ENCODE measurements around the gene PRKAB1. TPM values are rescaled to one million over a fixed set of nuclear protein-coding genes. Genes with fewer than 3 reads are reported as not detected.

Gene PRKAB1
- total RNA-seq, 3 donors from 2014 or later (not counting 1 experiment from before 2014, with no cell fraction given) = 21.8 to 34.6 (median 23.5) TPM

DNA sequence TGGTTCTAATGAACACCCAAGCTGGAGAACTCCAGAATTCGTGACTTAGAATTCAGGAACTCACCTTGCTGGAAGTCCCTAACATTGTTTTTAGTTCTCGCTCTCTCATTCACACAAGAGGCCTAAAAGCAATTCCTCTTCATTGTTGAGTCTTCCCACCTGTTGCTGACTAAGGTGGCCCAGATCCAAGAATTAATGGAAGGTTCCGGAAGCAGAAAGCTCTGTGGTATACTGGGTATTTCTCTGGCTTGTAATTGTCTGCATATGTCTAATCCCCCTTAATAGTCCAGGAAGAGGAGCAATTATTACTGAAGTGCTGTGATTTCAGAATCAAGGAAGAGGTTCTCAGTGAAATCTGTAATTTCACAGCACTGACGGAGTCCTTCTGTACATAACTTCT is 43.0 kb upstream of the PRKAB1 start:
- Mint-ChIP-seq H3K4me1 (no peaks in the 10 kb centered on the region), H3K27ac (no peak overlapping the region)

DNA sequence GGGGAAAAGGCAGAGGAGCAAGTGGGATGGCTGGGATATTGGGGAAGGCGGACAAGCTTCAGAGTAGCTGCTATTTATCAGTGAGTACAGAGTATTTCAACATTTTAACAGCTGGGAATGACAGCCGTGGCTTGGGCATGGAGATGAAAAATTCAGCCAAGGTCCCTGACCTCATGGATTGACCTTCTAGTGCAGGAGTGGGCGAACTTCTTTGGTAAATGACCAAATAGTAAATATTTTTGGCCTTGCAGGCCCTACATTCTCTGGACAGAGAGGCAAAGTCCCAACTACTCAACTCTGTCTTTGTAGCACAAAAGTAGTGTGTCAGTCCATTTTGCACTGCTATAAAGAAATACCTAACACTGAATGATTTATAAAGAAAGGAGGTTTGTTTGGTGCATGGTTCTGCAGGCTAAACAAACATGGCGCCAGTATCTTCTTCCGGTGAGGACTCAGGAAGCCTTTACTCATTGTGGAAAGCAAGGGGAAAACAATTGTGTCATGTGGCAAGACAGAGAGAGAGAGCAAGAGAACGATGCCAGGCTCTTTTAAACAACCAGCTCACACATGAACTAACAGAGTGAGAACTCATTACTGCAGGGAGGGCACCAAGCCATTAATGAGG is 40.8 kb upstream of the PRKAB1 start:
- Histone ChIP-seq H3K36me3 (ENCODE audit: control insufficient read depth, insufficient read depth, low read length) (no peaks in the 10 kb centered on the region), H3K4me3 (ENCODE audit: low read length) (no peak overlapping the region), H3K27me3 (ENCODE audit: control insufficient read depth, insufficient read depth, low read length) (no peaks in the 10 kb centered on the region), H3K4me1 (ENCODE audit: control insufficient read depth, insufficient read depth, low read length) (no peaks in the 10 kb centered on the region), H3K27ac (ENCODE audit: low read length) (no peak overlapping the region), H3K9me3 (ENCODE audit: control insufficient read depth, insufficient read depth, low read length) (no peaks in the 10 kb centered on the region)
- no peaks in the 10 kb centered on the region for H3K9me3 Mint-ChIP-seq
- DNase-seq = no peak
- intact Hi-C loops (cut with micrococcal nuclease) = no loop called here
- ATAC-seq = no peak
- 82% methylated on average over 6 of the region's 6 CpGs for WGBS (ENCODE audit: insufficient coverage)
- H3K27ac Mint-ChIP-seq = no peak overlapping the region
- peaks cover 28 to 45% of the 10 kb centered on the region in 2 donors for H3K27me3 Mint-ChIP-seq (ENCODE audit: low read depth in 2 of 2)
- no peaks in the 10 kb centered on the region for H3K36me3 Mint-ChIP-seq
- no peak overlapping the region for H3K4me3 Mint-ChIP-seq
- H3K4me1 Mint-ChIP-seq = no peaks in the 10 kb centered on the region
- TF ChIP-seq, protein P1, sequence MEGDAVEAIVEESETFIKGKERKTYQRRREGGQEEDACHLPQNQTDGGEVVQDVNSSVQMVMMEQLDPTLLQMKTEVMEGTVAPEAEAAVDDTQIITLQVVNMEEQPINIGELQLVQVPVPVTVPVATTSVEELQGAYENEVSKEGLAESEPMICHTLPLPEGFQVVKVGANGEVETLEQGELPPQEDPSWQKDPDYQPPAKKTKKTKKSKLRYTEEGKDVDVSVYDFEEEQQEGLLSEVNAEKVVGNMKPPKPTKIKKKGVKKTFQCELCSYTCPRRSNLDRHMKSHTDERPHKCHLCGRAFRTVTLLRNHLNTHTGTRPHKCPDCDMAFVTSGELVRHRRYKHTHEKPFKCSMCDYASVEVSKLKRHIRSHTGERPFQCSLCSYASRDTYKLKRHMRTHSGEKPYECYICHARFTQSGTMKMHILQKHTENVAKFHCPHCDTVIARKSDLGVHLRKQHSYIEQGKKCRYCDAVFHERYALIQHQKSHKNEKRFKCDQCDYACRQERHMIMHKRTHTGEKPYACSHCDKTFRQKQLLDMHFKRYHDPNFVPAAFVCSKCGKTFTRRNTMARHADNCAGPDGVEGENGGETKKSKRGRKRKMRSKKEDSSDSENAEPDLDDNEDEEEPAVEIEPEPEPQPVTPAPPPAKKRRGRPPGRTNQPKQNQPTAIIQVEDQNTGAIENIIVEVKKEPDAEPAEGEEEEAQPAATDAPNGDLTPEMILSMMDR (IDR thresholded peaks at IDR 0.05) = no peak

More for the DNA sequence above, 43.0 kb upstream of the PRKAB1 start:
- Mint-ChIP-seq H3K27me3 (ENCODE audit: low read depth in 2 of 2) (peaks cover 20 to 40% of the 10 kb centered on the region in 2 donors), H3K36me3 (no peaks in the 10 kb centered on the region), H3K4me3 (no peak overlapping the region), H3K9me3 (no peaks in the 10 kb centered on the region)
- Histone ChIP-seq H3K9me3 (ENCODE audit: control insufficient read depth, insufficient read depth, low read length) (no peaks in the 10 kb centered on the region), H3K4me1 (ENCODE audit: control insufficient read depth, insufficient read depth, low read length) (no peaks in the 10 kb centered on the region), H3K27ac (ENCODE audit: low read length) (no peak overlapping the region), H3K27me3 (ENCODE audit: control insufficient read depth, insufficient read depth, low read length) (no peaks in the 10 kb centered on the region), H3K4me3 (ENCODE audit: low read length) (no peak overlapping the region), H3K36me3 (ENCODE audit: control insufficient read depth, insufficient read depth, low read length) (no peaks in the 10 kb centered on the region)
- ATAC-seq (no peak), DNase-seq (no peak)
- intact Hi-C loops (cut with micrococcal nuclease) = no loop called here
- TF ChIP-seq, protein P1 (IDR thresholded peaks at IDR 0.05) = no peak
- 86% methylated on average over 4 of the region's 4 CpGs for WGBS (ENCODE audit: insufficient coverage)

DNA sequence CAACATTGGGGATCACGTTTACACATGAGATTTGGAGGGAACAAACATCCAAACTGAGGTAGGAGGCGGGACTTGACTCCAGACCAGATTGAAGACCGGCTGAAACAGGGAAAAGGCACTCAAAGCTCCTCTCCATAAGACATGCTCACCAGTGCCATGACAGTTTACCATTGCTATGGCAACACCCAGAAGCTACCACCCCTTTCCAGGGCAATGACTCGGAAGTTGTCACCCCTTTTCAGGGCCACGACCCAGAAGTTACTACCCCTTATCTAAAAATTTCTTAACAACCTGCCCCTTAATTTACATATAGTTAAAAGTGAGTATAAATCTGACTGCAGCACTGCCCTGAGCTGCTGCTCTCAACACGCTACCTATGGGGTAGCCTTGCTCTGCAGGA is 40.2 kb upstream of the PRKAB1 start:
- no peak overlapping the region for H3K4me3 ChIP-seq (ENCODE audit: low read length)
- H3K4me3 Mint-ChIP-seq = no peak overlapping the region
- DNase-seq (no peak), ATAC-seq (no peak)
- no peaks in the 10 kb centered on the region for H3K4me1 ChIP-seq (ENCODE audit: control insufficient read depth, insufficient read depth, low read length)
- WGBS (ENCODE audit: insufficient coverage) = 68% methylated on average over 5 of the region's 6 CpGs
- no peak overlapping the region for H3K27ac Mint-ChIP-seq
- no peaks in the 10 kb centered on the region for H3K9me3 Mint-ChIP-seq
- no peaks in the 10 kb centered on the region for H3K27me3 ChIP-seq (ENCODE audit: control insufficient read depth, insufficient read depth, low read length)
- TF ChIP-seq, protein P1 (IDR thresholded peaks at IDR 0.05) = no peak
- intact Hi-C loops (cut with micrococcal nuclease) = no loop called here
- no peaks in the 10 kb centered on the region for H3K4me1 Mint-ChIP-seq
- H3K36me3 Mint-ChIP-seq = no peaks in the 10 kb centered on the region
- no peaks in the 10 kb centered on the region for H3K36me3 ChIP-seq (ENCODE audit: control insufficient read depth, insufficient read depth, low read length)
- H3K9me3 ChIP-seq (ENCODE audit: control insufficient read depth, insufficient read depth, low read length) = no peaks in the 10 kb centered on the region
- H3K27me3 Mint-ChIP-seq (ENCODE audit: low read depth in 2 of 2) = peaks cover 26 to 45% of the 10 kb centered on the region in 2 donors
- H3K27ac ChIP-seq (ENCODE audit: low read length) = no peak overlapping the region

DNA sequence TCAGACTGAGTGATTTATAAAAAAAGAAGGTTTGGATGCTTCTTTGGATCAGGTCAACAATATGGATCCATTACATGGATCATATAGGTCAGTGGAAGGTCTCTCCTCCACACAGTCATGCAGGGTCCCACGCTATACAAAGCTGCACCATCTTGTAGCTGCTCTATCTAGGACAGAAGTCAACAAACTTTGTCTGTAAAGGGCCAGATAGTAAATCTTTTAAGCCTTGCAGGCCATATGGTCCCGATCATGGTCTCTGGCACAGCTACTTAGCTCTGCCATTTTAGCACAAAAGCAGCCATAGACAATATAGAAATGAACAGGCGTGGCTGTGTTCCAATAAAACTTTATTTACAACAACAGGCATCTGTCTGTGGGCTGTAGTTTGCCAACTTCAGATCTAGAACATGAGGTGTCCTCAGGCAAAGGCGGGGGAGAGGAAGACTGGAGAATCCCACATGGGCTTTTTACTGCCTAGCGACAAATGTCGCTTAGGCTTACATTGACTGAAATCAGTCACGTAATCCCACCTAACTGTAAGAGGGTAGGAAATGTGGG is 37.6 kb upstream of the PRKAB1 start:
- DNase-seq (no peak), ATAC-seq (no peak)
- no peak overlapping the region for H3K27ac ChIP-seq (ENCODE audit: low read length)
- H3K36me3 ChIP-seq (ENCODE audit: control insufficient read depth, insufficient read depth, low read length) = no peaks in the 10 kb centered on the region
- Mint-ChIP-seq H3K9me3 (no peaks in the 10 kb centered on the region), H3K27me3 (ENCODE audit: low read depth in 2 of 2) (peaks cover 27 to 49% of the 10 kb centered on the region in 2 donors), H3K36me3 (no peaks in the 10 kb centered on the region), H3K4me3 (no peak overlapping the region), H3K27ac (no peak overlapping the region), H3K4me1 (no peaks in the 10 kb centered on the region)
- intact Hi-C loops (cut with micrococcal nuclease) = no loop called here
- no peak overlapping the region for H3K4me3 ChIP-seq (ENCODE audit: low read length)
- TF ChIP-seq, protein P1 (IDR thresholded peaks at IDR 0.05) = no peak
- no peaks in the 10 kb centered on the region for H3K4me1 ChIP-seq (ENCODE audit: control insufficient read depth, insufficient read depth, low read length)
- no peaks in the 10 kb centered on the region for H3K9me3 ChIP-seq (ENCODE audit: control insufficient read depth, insufficient read depth, low read length)
- 83% methylated on average over 7 of the region's 7 CpGs for WGBS (ENCODE audit: insufficient coverage)
- no peaks in the 10 kb centered on the region for H3K27me3 ChIP-seq (ENCODE audit: control insufficient read depth, insufficient read depth, low read length)
